T-cell (primary cell): Measurements from ENCODE around the gene CDH4. TPM values are rescaled to one million over a fixed set of nuclear protein-coding genes. Genes with fewer than 3 reads are reported as not detected.

Source experiments
- ATAC-seq, 4 experiments: fragments of 200-7000 bp in 3 of 4; fragments of 150-1000 bp in 1 of 4; cut with Tn5 transposase; replicated peaks in 1 of 4; 1 replicate in 3 of 4; 2 replicates in 1 of 4; pipeline ENCODE4 v1.10.0; 2021; ENCODE audit warnings: moderate library complexity in 3 of 4, mild to moderate bottlenecking in 2 of 4, moderate number of reproducible peaks in 1 of 4
- CTCF ChIA-PET, 2 donors: fragments of 300-600 bp; sonication (Branson Sonifier 250); formaldehyde crosslinking; loops; one replicate each; lab custom pipeline; 2022; ENCODE audit warnings: antibody characterized with exemption in 2 of 2; lab: Charles Lee
- POLR2A ChIA-PET, 2 donors: fragments of 300-600 bp; sonication (Branson Sonifier 250); formaldehyde crosslinking; loops; one replicate each; lab custom pipeline; 2022; ENCODE audit warnings: antibody characterized with exemption in 2 of 2; lab: Charles Lee
- DNase-seq, 35 experiments: peaks; one replicate each; pipeline versions ENCODE4 v3.0.0 to v3.0.0-alpha.2; 2013 to 2023
- H3K27ac ChIP-seq: one replicate; pipeline ENCODE4 v1.5.1; 2013; ENCODE audit warnings: low read length
- H3K27me3 ChIP-seq, 2 experiments: replicated peaks in 1 of 2; 1 replicate in 1 of 2; 2 replicates in 1 of 2; pipeline versions ENCODE4 v1.6.1 to v1.7.0; 2013; ENCODE audit warnings: low read length in 1 of 2, mixed read lengths in 1 of 2; ENCODE audit not compliant: control insufficient read depth in 2 of 2, insufficient read depth in 2 of 2; ENCODE audit errors: extremely low read depth in 1 of 2
- H3K36me3 ChIP-seq, 2 donors: 1 replicate in 1 of 2; 2 replicates in 1 of 2; pipeline versions ENCODE4 v1.6.1 to v1.7.0; 2013; ENCODE audit warnings: low read length in 1 of 2; ENCODE audit not compliant: control insufficient read depth in 2 of 2, insufficient read depth in 1 of 2; ENCODE audit errors: extremely low read depth in 1 of 2
- H3K4me1 ChIP-seq, 2 experiments: 1 replicate in 1 of 2; 2 replicates in 1 of 2; pipeline versions ENCODE4 v1.6.1 to v1.7.0; 2013; ENCODE audit warnings: low read length in 2 of 2, mixed read lengths in 1 of 2; ENCODE audit not compliant: insufficient read depth in 2 of 2, control insufficient read depth in 1 of 2; ENCODE audit errors: extremely low read depth in 1 of 2
- H3K4me3 ChIP-seq, 2 donors: 1 replicate in 1 of 2; 2 replicates in 1 of 2; pipeline versions ENCODE4 v1.5.1 to v1.7.0; 2013; ENCODE audit warnings: mild to moderate bottlenecking in 2 of 2, low read length in 1 of 2, moderate library complexity in 1 of 2; ENCODE audit not compliant: control insufficient read depth in 1 of 2; ENCODE audit errors: extremely low read depth in 1 of 2
- H3K9me3 ChIP-seq: 2 replicates; pipeline ENCODE4 v1.7.0; 2013
- H3K27ac Mint-ChIP-seq, 2 donors: one replicate each; pipeline ENCODE4 v1.8.0; 2020 to 2021; ENCODE audit warnings: mild to moderate bottlenecking in 2 of 2, mixed read lengths in 2 of 2
- H3K27me3 Mint-ChIP-seq, 2 donors: one replicate each; pipeline ENCODE4 v1.8.0; 2021 to 2022; ENCODE audit warnings: mixed read lengths in 2 of 2
- H3K36me3 Mint-ChIP-seq: one replicate; pipeline ENCODE4 v1.8.0; 2021; ENCODE audit warnings: mixed read lengths
- H3K4me1 Mint-ChIP-seq, 3 donors: one replicate each; pipeline ENCODE4 v1.8.0; 2020 to 2022; ENCODE audit warnings: mixed read lengths in 3 of 3, mild to moderate bottlenecking in 1 of 3
- H3K4me3 Mint-ChIP-seq, 3 donors: one replicate each; pipeline ENCODE4 v1.8.0; 2020 to 2022; ENCODE audit warnings: mild to moderate bottlenecking in 3 of 3, mixed read lengths in 3 of 3, moderate library complexity in 3 of 3
- H3K9me3 Mint-ChIP-seq, 3 donors: one replicate each; pipeline ENCODE4 v1.8.0; 2020 to 2022; ENCODE audit warnings: mixed read lengths in 3 of 3
- WGBS: methylation state at CpG from one replicate; pipeline ENCODE4 v1.1.5; 2013; ENCODE audit warnings: missing lambda C conversion rate; ENCODE audit not compliant: insufficient coverage; 5-methylcytosine and 5-hydroxymethylcytosine counted together
- total RNA-seq, 35 experiments: library from RNA in 6 of 35; stranded (reverse) in 6 of 35; fragments of 120-200 nt in 1 of 35; gene quantifications; one replicate each; pipeline versions ENCODE4 v1.2.1 to v1.2.4 and lab custom pipeline; 2013 to 2026

The CDH4 gene
- total RNA-seq, 5 donors from 2014 or later (not counting 1 experiment from before 2014, with no cell fraction given) = 0.06 to 0.64 (median 0.14) TPM

GRCh38 chr20:61447952-61448351 lies 195.9 kb downstream of the CDH4 start:
- Mint-ChIP-seq H3K36me3 (no peaks in the 10 kb centered on the region), H3K4me1 (no peaks in the 10 kb centered on the region), H3K27me3 (peaks cover 3 to 5% of the 10 kb centered on the region in 2 donors), H3K9me3 (no peaks in the 10 kb centered on the region), H3K27ac (no peak overlapping the region), H3K4me3 (no peak overlapping the region)
- ChIA-PET POLR2A (no interaction called here), CTCF (no interaction called here)
- H3K27me3 ChIP-seq = no peaks in the 10 kb centered on the region
- ATAC-seq (no peak), DNase-seq (no peak)
- H3K4me3 ChIP-seq = no peak overlapping the region
- no peaks in the 10 kb centered on the region for H3K9me3 ChIP-seq
- H3K36me3 ChIP-seq = no peaks in the 10 kb centered on the region
- no peaks in the 10 kb centered on the region for H3K4me1 ChIP-seq
- H3K27ac ChIP-seq = no peak overlapping the region
- 25% methylated on average over 1 of the region's 6 CpGs for WGBS

GRCh38 chr20:61448386-61448785 lies 196.3 kb downstream of the CDH4 start:
- no peaks in the 10 kb centered on the region for H3K36me3 Mint-ChIP-seq
- no peak overlapping the region for H3K4me3 Mint-ChIP-seq
- Histone ChIP-seq H3K4me1 (no peaks in the 10 kb centered on the region), H3K27ac (no peak overlapping the region), H3K36me3 (no peaks in the 10 kb centered on the region), H3K4me3 (no peak overlapping the region), H3K9me3 (no peaks in the 10 kb centered on the region), H3K27me3 (no peaks in the 10 kb centered on the region)
- H3K9me3 Mint-ChIP-seq = no peaks in the 10 kb centered on the region
- ChIA-PET POLR2A (no interaction called here), CTCF (no interaction called here)
- peaks cover 3 to 5% of the 10 kb centered on the region in 2 donors for H3K27me3 Mint-ChIP-seq
- no peak overlapping the region for H3K27ac Mint-ChIP-seq
- ATAC-seq = no peak
- H3K4me1 Mint-ChIP-seq = no peaks in the 10 kb centered on the region
- DNase-seq = no peak
- 95% methylated on average over 7 of the region's 13 CpGs for WGBS

- Histone ChIP-seq H3K27me3 (no peaks in the 10 kb centered on the region), H3K36me3 (no peaks in the 10 kb centered on the region), H3K9me3 (no peaks in the 10 kb centered on the region), H3K27ac (no peak overlapping the region), H3K4me1 (no peaks in the 10 kb centered on the region), H3K4me3 (no peak overlapping the region)
- POLR2A ChIA-PET = no interaction called here
- Mint-ChIP-seq H3K27me3 (peaks cover 3 to 5% of the 10 kb centered on the region in 2 donors), H3K4me3 (no peak overlapping the region), H3K4me1 (no peaks in the 10 kb centered on the region), H3K27ac (no peak overlapping the region), H3K36me3 (no peaks in the 10 kb centered on the region), H3K9me3 (no peaks in the 10 kb centered on the region)
- DNase-seq = no peak
- CTCF ChIA-PET = no interaction called here
- WGBS = 55% methylated on average over 3 of the region's 8 CpGs
- ATAC-seq = no peak
Observed at GRCh38 chr20:61449057-61449609, 197.1 kb downstream of the CDH4 start.

DNA sequence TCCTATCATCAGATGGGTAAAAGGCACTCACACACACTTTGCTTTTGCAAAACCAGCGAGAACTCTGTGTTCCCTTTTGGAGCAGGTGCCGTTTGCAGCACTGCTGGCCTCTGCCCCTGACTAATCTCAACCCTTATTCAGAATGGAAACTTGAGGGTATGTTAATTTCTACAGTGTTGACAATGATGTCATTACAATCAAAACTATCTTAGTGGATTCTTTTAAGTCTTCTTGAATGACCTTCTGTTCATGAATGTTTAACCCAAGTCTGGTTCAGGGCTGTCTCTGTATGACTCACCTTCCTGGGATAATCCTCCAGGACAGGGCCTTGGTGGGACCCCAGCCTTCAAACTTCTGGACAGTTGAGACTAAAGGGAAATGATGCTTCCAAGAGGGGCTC lies 197.9 kb downstream of the CDH4 start:
- CTCF ChIA-PET = interaction anchor here in 1 of 2 donors (0.6 kb wide), 1 partner anchor 331 kb away, joined by 3 read pairs; no protein-coding TSS in a partner anchor
- Histone ChIP-seq H3K4me3 (no peak overlapping the region), H3K9me3 (no peaks in the 10 kb centered on the region), H3K4me1 (no peaks in the 10 kb centered on the region), H3K36me3 (no peaks in the 10 kb centered on the region), H3K27ac (no peak overlapping the region), H3K27me3 (no peaks in the 10 kb centered on the region)
- WGBS = no CpG with 5 or more reads among the region's 2 CpGs
- H3K4me3 Mint-ChIP-seq = no peak overlapping the region
- H3K27me3 Mint-ChIP-seq = peaks cover 3 to 5% of the 10 kb centered on the region in 2 donors
- H3K4me1 Mint-ChIP-seq = no peaks in the 10 kb centered on the region
- H3K9me3 Mint-ChIP-seq = no peaks in the 10 kb centered on the region
- DNase-seq (no peak), ATAC-seq (no peak)
- POLR2A ChIA-PET = no interaction called here
- H3K27ac Mint-ChIP-seq = no peak overlapping the region
- no peaks in the 10 kb centered on the region for H3K36me3 Mint-ChIP-seq

DNA sequence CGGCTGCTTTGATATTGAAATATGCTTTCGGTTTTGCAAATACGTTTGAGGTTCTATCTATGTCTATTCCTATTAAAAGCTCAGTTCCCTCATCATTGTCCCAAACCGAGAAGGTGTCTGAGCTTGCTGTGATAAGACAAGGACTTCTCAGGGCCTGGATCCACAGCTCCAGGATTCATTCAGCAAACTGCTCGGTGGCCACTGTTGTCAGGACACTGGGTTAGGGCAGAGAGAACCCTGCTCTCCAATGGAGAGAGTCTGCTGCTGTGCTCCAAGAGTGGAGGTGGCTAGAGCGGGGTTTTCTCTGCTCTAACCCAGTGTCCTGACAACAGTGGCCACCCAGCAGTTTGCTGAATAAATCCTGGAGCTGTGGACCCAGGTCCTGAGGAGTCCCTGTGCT lies 198.5 kb downstream of the CDH4 start:
- Mint-ChIP-seq H3K27ac (no peak overlapping the region), H3K27me3 (peaks cover 3 to 5% of the 10 kb centered on the region in 2 donors), H3K9me3 (peaks cover 0 to under 1% (median 0%) of the 10 kb centered on the region in 3 donors), H3K36me3 (no peaks in the 10 kb centered on the region), H3K4me3 (no peak overlapping the region), H3K4me1 (no peaks in the 10 kb centered on the region)
- ChIA-PET CTCF (no interaction called here), POLR2A (no interaction called here)
- H3K27me3 ChIP-seq = no peaks in the 10 kb centered on the region
- H3K4me3 ChIP-seq = no peak overlapping the region
- H3K27ac ChIP-seq = no peak overlapping the region
- WGBS = 69% methylated on average over 2 of the region's 6 CpGs
- no peaks in the 10 kb centered on the region for H3K36me3 ChIP-seq
- no peak for DNase-seq
- no peaks in the 10 kb centered on the region for H3K4me1 ChIP-seq
- no peak for ATAC-seq
- H3K9me3 ChIP-seq = no peaks in the 10 kb centered on the region

DNA sequence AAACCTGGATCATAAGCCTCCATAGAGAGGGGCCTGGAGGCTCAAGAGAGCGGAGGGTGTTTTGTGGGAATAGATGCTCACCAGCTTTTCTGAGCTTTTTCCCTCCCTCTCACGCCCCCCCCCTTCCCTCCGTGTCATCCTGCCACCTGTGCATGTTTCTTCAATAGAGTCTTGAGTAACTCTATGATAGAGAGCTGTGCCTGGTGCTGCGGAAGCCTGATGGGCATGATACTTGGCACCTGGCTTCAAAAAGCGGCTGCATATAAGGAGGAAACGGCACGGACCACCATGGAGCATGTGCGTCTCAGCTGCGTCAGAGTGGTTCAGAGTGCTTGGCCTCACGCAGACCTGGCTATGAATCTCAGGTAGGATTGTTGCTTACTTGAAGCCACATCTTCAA lies 198.9 kb downstream of the CDH4 start:
- CTCF ChIA-PET = no interaction called here
- Histone ChIP-seq H3K36me3 (no peaks in the 10 kb centered on the region), H3K27me3 (no peaks in the 10 kb centered on the region), H3K4me3 (no peak overlapping the region), H3K27ac (no peak overlapping the region), H3K9me3 (no peaks in the 10 kb centered on the region), H3K4me1 (no peaks in the 10 kb centered on the region)
- Mint-ChIP-seq H3K4me3 (no peak overlapping the region), H3K9me3 (peaks cover 0 to 5% (median 0%) of the 10 kb centered on the region in 3 donors), H3K27ac (no peak overlapping the region), H3K27me3 (peaks cover 3 to 5% of the 10 kb centered on the region in 2 donors), H3K4me1 (no peaks in the 10 kb centered on the region), H3K36me3 (no peaks in the 10 kb centered on the region)
- POLR2A ChIA-PET = no interaction called here
- ATAC-seq = no peak
- WGBS = 91% methylated on average over 7 of the region's 10 CpGs
- no peak for DNase-seq

DNA sequence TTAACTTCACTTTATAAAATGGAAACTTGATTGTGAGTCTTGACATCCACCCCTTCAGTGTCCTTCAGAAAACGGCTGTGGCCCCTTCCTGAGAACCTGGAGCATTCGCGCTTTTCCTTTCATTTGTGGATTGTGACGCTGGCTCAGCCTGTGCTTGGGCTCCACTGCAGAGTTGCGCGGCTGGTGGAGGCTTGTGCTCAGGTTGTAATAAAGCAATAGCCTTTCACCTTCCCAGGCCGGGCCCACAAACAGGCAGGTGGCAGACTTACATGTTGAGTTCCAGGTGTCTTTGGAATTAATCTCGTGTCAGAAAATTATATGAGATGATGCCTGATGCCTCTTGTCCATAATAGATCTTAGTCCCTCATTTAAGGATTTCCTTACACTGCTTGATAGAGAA lies 199.9 kb downstream of the CDH4 start:
- no peak for ATAC-seq
- no peak for DNase-seq
- H3K4me3 ChIP-seq = no peak overlapping the region
- H3K27me3 ChIP-seq = no peaks in the 10 kb centered on the region
- WGBS = 100% methylated on average over 2 of the region's 8 CpGs
- H3K36me3 ChIP-seq = no peaks in the 10 kb centered on the region
- H3K9me3 Mint-ChIP-seq = peaks cover 0 to 9% (median 3%) of the 10 kb centered on the region in 3 donors
- H3K4me1 Mint-ChIP-seq = no peaks in the 10 kb centered on the region
- no peaks in the 10 kb centered on the region for H3K36me3 Mint-ChIP-seq
- ChIA-PET CTCF (no interaction called here), POLR2A (no interaction called here)
- H3K27ac ChIP-seq = no peak overlapping the region
- peaks cover 3 to 5% of the 10 kb centered on the region in 2 donors for H3K27me3 Mint-ChIP-seq
- H3K4me3 Mint-ChIP-seq = no peak overlapping the region
- no peak overlapping the region for H3K27ac Mint-ChIP-seq
- no peaks in the 10 kb centered on the region for H3K9me3 ChIP-seq
- H3K4me1 ChIP-seq = no peaks in the 10 kb centered on the region
